Panc1 (cell line): Measurements from ENCODE around the gene CACNA2D3.

ENCODE experiments used
- POLR2AphosphoS5 ChIP-seq: IDR thresholded peaks from 2 replicates; pipeline ENCODE4 v1.6.1; 2012; ENCODE audit warnings: mild to moderate bottlenecking, low read depth, low read length, moderate library complexity
- TCF7L2 ChIP-seq: IDR thresholded peaks from 2 replicates; pipeline ENCODE4 v1.6.1; 2011; ENCODE audit warnings: mild to moderate bottlenecking, low read depth, low read length, inconsistent platforms
- TF ChIP-seq, protein P1 (sequence below): fragments of 450-650 bp; IDR thresholded peaks from 2 replicates; pipeline ENCODE4 v1.5.1; 2017; ENCODE audit warnings: mild to moderate bottlenecking

DNA sequence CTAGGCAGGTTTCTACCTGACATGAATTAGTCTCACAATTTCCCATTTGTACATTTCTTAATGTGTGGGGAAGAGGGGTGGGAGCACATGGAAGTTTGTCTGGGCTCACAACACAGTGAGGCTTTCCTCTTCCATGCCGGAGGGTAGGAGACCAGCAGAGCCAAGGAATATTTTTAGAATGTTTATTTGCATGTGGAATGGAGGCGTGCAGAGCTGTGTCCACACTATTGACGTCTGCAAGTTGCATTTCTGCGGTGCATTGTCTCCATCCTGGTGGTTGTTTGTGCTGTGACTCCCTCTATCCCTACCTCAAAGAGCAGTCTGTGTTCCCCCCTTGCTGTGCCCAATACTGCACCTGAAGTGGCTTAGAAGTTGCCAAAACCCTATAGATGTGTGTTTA, 908.6 kb downstream of the CACNA2D3 start:
- TF ChIP-seq, protein P1, sequence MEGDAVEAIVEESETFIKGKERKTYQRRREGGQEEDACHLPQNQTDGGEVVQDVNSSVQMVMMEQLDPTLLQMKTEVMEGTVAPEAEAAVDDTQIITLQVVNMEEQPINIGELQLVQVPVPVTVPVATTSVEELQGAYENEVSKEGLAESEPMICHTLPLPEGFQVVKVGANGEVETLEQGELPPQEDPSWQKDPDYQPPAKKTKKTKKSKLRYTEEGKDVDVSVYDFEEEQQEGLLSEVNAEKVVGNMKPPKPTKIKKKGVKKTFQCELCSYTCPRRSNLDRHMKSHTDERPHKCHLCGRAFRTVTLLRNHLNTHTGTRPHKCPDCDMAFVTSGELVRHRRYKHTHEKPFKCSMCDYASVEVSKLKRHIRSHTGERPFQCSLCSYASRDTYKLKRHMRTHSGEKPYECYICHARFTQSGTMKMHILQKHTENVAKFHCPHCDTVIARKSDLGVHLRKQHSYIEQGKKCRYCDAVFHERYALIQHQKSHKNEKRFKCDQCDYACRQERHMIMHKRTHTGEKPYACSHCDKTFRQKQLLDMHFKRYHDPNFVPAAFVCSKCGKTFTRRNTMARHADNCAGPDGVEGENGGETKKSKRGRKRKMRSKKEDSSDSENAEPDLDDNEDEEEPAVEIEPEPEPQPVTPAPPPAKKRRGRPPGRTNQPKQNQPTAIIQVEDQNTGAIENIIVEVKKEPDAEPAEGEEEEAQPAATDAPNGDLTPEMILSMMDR = no peak
- TF ChIP-seq TCF7L2 (no peak), POLR2AphosphoS5 (no peak)
